ENCODE data around the gene PLCG1. TPM values are rescaled to one million over a fixed set of nuclear protein-coding genes. Genes with fewer than 3 reads are reported as not detected.

PLCG1 gene
- total RNA-seq, 2 donors from 2014 or later: 40.0 to 87.7 TPM

DNA sequence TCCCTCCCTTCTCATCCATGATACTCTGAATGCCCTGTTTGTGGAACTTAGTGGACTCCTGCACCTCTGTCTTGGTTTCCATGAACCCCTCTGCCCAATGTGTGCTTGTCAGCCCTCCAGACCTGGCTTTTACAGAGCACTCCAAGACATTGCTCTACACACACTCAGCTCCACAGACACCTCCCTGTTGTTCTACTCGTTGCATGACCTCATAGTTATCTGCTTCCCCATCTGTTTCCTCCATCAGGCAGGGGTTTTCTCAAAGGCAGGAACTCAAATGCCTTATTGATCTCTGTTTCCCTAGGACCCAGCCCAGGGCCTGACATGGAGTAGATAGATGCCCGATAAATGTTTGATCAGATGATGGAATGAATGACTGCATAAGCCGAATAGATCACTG, 13.3 kb downstream of the PLCG1 start:
- no peaks in the 10 kb centered on the region for H3K9me3 ChIP-seq
- ATAC-seq: peak; percentile 53
- WGBS, 2 donors: 39 to 68% methylated on average over 3 of the region's 3 CpGs
- no peak overlapping the region for H3K27ac ChIP-seq
- H3K4me3 ChIP-seq: no peak overlapping the region
- no peaks in the 10 kb centered on the region for H3K27me3 ChIP-seq
- H3K4me1 ChIP-seq: peaks cover 14% of the 10 kb centered on the region
- no peaks in the 10 kb centered on the region for H3K36me3 ChIP-seq (replicated peaks in 1 of 2; ENCODE audit: insufficient read depth in 1 of 2, low read depth in 2 of 2)
- no peak for DNase-seq
- TF ChIP-seq, protein P1, sequence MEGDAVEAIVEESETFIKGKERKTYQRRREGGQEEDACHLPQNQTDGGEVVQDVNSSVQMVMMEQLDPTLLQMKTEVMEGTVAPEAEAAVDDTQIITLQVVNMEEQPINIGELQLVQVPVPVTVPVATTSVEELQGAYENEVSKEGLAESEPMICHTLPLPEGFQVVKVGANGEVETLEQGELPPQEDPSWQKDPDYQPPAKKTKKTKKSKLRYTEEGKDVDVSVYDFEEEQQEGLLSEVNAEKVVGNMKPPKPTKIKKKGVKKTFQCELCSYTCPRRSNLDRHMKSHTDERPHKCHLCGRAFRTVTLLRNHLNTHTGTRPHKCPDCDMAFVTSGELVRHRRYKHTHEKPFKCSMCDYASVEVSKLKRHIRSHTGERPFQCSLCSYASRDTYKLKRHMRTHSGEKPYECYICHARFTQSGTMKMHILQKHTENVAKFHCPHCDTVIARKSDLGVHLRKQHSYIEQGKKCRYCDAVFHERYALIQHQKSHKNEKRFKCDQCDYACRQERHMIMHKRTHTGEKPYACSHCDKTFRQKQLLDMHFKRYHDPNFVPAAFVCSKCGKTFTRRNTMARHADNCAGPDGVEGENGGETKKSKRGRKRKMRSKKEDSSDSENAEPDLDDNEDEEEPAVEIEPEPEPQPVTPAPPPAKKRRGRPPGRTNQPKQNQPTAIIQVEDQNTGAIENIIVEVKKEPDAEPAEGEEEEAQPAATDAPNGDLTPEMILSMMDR (IDR thresholded peaks at IDR 0.05): no peak
- TF ChIP-seq POLR2A (IDR thresholded peaks at IDR 0.05): no peak
- intact Hi-C loops (cut with DNase I): no loop called here

DNA sequence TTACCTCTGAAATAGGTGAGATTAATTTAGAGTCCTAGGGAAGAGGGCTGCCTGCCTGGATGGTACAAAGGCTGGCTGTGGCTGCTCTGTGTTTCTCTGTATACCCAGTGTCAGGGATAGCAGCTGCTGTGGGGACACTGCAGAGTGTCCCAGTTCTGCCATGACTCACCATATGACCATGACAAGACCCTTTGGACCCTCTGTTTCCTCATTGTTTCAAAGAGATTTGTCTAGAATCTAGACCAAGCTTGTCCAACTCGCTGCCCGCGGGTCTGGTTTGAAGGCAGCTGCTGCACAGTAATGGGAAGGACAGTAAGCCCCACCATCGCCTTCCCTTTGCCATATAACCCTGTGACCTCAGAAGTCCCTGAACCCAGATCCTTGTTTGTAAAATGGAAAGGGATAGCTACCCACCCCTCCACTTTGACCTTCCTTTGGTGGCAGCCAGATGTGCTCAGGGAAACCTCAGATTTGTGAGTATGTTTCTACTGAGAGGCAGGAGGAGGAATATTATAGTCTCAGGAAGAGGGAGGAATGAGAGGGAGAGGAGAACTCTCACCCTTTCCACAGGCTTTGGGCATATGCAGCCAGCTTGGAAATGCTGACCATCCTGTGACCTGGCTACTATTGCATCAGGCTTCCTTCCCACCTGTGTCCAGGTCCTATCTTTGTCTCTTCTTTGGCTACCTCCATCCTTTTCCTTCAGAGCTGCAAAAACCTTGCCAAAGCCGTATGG, 14.0 kb downstream of the PLCG1 start:
- H3K4me1 ChIP-seq: peaks cover 14% of the 10 kb centered on the region
- H3K9me3 ChIP-seq: no peaks in the 10 kb centered on the region
- intact Hi-C loops (cut with DNase I): no loop called here
- no peak for TF ChIP-seq POLR2A (IDR thresholded peaks at IDR 0.05)
- TF ChIP-seq, protein P1 (IDR thresholded peaks at IDR 0.05): no peak
- H3K27me3 ChIP-seq: no peaks in the 10 kb centered on the region
- no peak overlapping the region for H3K27ac ChIP-seq
- WGBS, 2 donors: 86 to 96% methylated on average over 5 of the region's 5 CpGs
- DNase-seq (no peak), ATAC-seq (no peak)
- H3K4me3 ChIP-seq: no peak overlapping the region
- H3K36me3 ChIP-seq (replicated peaks in 1 of 2; ENCODE audit: insufficient read depth in 1 of 2, low read depth in 2 of 2): no peaks in the 10 kb centered on the region

DNA sequence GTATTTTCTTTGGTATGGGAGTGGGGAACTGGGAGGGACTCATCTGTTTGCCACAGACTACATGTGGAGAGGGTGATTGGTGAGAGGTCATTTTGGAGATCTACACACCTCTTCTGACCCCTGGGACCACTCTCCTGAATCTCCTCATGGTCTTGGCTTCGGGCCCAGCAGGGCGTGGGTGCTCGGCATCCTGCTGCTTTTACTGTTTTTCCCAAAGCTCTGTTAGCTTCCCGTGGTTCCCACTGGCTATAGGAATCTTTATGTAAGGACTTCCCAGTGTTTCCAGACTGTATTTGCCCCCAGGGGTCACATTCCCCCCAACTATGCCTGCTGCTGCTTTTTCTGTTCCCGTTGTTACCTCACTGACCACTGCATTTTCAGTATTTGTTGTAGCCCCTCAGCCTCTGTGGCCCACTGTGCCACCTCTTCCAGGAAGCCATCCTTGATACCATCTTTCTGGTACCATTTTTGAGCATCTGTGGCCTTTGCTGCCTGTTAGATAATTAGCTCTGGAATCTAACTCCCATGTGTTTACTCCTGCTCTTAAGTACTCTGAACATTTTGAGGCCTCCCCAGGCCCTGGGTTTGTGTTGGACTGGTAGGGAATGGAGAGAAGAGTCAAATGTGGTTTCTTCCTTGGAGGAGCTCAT, 14.9 kb downstream of the PLCG1 start:
- no peaks in the 10 kb centered on the region for H3K9me3 ChIP-seq
- peaks cover 14% of the 10 kb centered on the region for H3K4me1 ChIP-seq
- WGBS, 2 donors: 68 to 87% methylated on average over 5 of the region's 5 CpGs
- H3K4me3 ChIP-seq: no peak overlapping the region
- DNase-seq (no peak), ATAC-seq (no peak)
- H3K27me3 ChIP-seq: no peaks in the 10 kb centered on the region
- no peak for TF ChIP-seq POLR2A (IDR thresholded peaks at IDR 0.05)
- TF ChIP-seq, protein P1 (IDR thresholded peaks at IDR 0.05): no peak
- H3K36me3 ChIP-seq (replicated peaks in 1 of 2; ENCODE audit: insufficient read depth in 1 of 2, low read depth in 2 of 2): no peaks in the 10 kb centered on the region
- no peak overlapping the region for H3K27ac ChIP-seq
- intact Hi-C loops (cut with DNase I): no loop called here

DNA sequence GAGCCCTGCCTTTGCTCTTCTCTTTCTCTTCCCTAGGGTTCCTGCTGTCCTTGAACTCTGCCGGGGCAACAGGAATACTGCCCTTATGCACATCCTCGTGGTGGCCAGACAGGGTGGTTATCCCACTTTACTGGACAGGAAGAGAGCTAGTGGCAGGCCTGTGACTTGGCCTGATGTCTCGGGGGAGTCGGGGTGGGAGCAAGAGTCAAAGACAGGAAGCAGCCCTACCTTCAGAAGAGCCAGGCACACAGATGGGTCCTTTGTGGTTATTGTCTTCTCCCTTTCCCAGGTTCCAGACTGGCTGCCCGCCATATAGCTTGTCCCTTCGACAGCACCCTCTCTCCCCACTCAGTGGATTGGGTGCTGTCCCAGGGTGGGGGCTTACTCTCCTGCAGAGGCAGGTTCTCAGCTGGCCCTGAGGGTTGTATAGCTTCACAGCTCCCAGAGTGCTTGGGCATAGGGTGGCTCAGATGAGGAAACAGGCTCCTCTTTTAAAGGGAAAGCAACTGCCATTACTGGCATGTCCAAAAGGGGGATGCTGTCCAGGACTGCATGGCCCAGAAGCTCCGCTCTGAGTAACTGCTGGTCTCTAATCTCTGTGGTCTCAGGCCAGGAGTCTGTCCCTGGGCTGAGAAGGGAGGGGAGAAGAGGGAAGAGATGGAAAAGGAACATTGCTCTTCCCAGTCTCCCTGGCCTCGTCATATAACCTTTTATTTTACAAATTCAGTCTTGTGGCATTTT, 17.3 kb downstream of the PLCG1 start:
- ATAC-seq: no peak
- no peaks in the 10 kb centered on the region for H3K36me3 ChIP-seq (replicated peaks in 1 of 2; ENCODE audit: insufficient read depth in 1 of 2, low read depth in 2 of 2)
- H3K4me3 ChIP-seq: no peak overlapping the region
- DNase-seq: no peak
- no peaks in the 10 kb centered on the region for H3K9me3 ChIP-seq
- 69 to 84% methylated on average over 7 to 8 of the region's 8 CpGs for WGBS, 2 donors
- peaks cover 12% of the 10 kb centered on the region for H3K4me1 ChIP-seq
- TF ChIP-seq POLR2A (IDR thresholded peaks at IDR 0.05): no peak
- TF ChIP-seq, protein P1 (IDR thresholded peaks at IDR 0.05): no peak
- H3K27ac ChIP-seq: no peak overlapping the region
- no peaks in the 10 kb centered on the region for H3K27me3 ChIP-seq
- intact Hi-C loops (cut with DNase I): no loop called here

All from body of pancreas (tissue), 4 donors.